ENCODE results near the gene OR6V1.
"Not testable (repeated sequence)": the region's sequence is repeated elsewhere in the genome, so short reads cannot be mapped to it uniquely, and the experiment has no call there.

DNA sequence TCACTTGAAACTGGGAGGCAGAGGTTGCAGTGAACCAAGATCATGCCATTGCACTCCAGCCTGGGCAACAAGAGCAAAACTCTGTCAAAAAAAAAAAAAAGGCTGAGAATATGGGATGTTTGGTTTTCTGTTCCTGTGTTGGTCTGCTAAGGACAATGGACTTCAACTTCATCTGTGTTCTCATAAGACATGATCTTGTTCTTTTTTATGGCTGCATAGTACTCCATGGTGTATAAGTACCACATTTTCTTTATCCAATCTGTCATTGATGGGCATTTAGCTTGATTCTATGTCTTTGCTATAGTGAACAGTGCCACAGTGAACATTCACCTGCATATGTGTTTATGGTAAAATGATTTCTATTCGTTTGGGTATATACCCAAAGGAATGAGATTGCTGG, 47.4 kb downstream of the OR6V1 start:
- TF ChIP-seq EZH2 (IDR thresholded peaks at IDR 0.05); ELF1 (IDR thresholded peaks at IDR 0.05; ENCODE audit: borderline replicate concordance, low read depth); EZH2phosphoT487 (IDR thresholded peaks at IDR 0.05; ENCODE audit: borderline replicate concordance); POLR2AphosphoS5 (IDR thresholded peaks at IDR 0.05; ENCODE audit: low read depth, low read length); POLR2A (IDR thresholded peaks at IDR 0.05; ENCODE audit: borderline replicate concordance, extremely low read depth, insufficient read depth, insufficient read length); YY1 (IDR thresholded peaks at IDR 0.05; ENCODE audit: extremely low read depth, insufficient replicate concordance, low read depth, low read length): not testable (repeated sequence)
- TF ChIP-seq, protein P1, sequence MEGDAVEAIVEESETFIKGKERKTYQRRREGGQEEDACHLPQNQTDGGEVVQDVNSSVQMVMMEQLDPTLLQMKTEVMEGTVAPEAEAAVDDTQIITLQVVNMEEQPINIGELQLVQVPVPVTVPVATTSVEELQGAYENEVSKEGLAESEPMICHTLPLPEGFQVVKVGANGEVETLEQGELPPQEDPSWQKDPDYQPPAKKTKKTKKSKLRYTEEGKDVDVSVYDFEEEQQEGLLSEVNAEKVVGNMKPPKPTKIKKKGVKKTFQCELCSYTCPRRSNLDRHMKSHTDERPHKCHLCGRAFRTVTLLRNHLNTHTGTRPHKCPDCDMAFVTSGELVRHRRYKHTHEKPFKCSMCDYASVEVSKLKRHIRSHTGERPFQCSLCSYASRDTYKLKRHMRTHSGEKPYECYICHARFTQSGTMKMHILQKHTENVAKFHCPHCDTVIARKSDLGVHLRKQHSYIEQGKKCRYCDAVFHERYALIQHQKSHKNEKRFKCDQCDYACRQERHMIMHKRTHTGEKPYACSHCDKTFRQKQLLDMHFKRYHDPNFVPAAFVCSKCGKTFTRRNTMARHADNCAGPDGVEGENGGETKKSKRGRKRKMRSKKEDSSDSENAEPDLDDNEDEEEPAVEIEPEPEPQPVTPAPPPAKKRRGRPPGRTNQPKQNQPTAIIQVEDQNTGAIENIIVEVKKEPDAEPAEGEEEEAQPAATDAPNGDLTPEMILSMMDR (IDR thresholded peaks at IDR 0.05 in 2 of 3, conservative IDR thresholded peaks at IDR 0.05 in 1 of 3; ENCODE audit: borderline replicate concordance in 1 of 3, insufficient read depth in 1 of 3, low read depth in 2 of 3, low read length in 2 of 3) = not testable (repeated sequence)
